ENCODE data around the gene GPRIN2.
"Not testable (repeated sequence)": the region's sequence is repeated elsewhere in the genome, so short reads cannot be mapped to it uniquely, and the experiment has no call there.

- not testable (repeated sequence) for TF ChIP-seq CTCF (conservative IDR thresholded peaks at IDR 0.05 in 1 of 2, IDR thresholded peaks at IDR 0.05 in 1 of 2; ENCODE audit: extremely low read depth in 1 of 2, insufficient read depth in 1 of 2, low read depth in 1 of 2, low read length in 2 of 2); EZH2 (IDR thresholded peaks at IDR 0.05; ENCODE audit: borderline replicate concordance, low read length)
Observed at GRCh38 chr10:46582568-46582967, 26.1 kb upstream of the GPRIN2 start.

All from mammary epithelial cell (primary cell).